HG03520 (cell line): ENCODE data around the gene KIF2C.

Experiments used
- ATAC-seq: cut with Tn5 transposase; IDR thresholded peaks from one replicate; pipeline ENCODE4 v1.9.1; 2021; ENCODE audit warnings: mild to moderate bottlenecking, moderate library complexity; ENCODE audit not compliant: unreplicated experiment

Gene KIF2C

DNA sequence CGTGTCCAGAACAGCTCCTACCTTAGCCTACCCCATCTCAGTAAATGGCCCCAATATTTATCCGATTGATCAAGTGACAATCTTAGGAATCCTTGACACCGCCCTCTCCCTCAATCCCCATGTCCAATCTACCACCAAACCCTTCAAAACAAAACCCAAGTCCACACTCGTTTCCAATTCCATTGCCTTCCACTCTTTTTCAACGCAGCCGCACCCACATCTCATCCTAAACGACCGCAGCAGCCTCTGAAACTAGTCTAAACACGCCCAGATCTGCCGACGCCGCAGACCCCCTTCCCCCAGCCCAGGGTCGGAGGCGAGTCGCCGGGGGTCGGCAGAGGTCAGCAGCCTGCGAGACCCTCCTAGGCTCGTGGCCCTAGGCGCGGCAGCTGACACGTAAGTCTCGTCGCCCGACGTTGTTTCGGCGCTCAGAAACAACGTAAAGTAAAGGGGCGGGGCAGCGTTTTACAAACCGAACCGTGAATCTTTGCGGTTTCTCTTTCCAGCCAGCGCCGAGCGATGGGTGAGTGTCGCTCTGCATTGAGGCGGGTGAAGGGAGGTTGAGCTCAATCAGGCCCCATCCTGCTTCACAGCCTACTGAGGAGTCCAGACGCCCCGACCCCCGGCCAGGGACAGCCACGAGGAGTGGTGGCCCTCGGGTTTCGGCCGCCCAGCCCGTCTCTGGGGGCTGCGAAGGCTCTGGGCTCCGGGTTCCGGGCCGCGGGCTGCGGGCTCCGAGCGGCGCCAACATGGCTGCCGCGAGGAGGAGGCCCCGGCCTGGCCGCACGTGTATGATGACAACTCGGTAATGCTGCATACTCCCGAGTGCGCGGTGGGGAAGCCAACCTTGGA, 35.7 kb downstream of the KIF2C start, which contains the start of gene RPS8:
Gene RPS8, plus strand, starts transcription at position 463 of the 852 bp plus-strand sequence. Its CDS starts 57 bp downstream, at position 520.
- peak; percentile 57 for ATAC-seq

- ATAC-seq: no peak
Observed at GRCh38 chr1:44775930-44776729, 36.5 kb downstream of the KIF2C start.

- ATAC-seq: no peak
Observed at GRCh38 chr1:44776730-44777068, 37.1 kb downstream of the KIF2C start.

DNA sequence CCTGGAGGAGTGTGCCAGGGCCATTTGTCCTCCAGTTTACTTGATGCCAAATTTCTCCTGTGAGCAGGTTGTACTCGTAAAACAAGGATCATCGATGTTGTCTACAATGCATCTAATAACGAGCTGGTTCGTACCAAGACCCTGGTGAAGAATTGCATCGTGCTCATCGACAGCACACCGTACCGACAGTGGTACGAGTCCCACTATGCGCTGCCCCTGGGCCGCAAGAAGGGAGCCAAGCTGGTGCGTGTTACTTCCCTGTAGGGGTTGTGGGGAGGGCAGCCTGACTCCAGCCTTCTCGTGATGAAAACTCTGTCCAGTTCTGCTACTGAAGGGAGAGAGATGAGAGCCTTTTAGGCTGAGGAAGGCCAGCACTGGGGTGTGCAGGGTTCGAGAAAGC, 37.9 kb downstream of the KIF2C start:
- ATAC-seq: no peak

GRCh38 chr1:44777969-44778635, 38.5 kb downstream of the KIF2C start:
- no peak for ATAC-seq

DNA sequence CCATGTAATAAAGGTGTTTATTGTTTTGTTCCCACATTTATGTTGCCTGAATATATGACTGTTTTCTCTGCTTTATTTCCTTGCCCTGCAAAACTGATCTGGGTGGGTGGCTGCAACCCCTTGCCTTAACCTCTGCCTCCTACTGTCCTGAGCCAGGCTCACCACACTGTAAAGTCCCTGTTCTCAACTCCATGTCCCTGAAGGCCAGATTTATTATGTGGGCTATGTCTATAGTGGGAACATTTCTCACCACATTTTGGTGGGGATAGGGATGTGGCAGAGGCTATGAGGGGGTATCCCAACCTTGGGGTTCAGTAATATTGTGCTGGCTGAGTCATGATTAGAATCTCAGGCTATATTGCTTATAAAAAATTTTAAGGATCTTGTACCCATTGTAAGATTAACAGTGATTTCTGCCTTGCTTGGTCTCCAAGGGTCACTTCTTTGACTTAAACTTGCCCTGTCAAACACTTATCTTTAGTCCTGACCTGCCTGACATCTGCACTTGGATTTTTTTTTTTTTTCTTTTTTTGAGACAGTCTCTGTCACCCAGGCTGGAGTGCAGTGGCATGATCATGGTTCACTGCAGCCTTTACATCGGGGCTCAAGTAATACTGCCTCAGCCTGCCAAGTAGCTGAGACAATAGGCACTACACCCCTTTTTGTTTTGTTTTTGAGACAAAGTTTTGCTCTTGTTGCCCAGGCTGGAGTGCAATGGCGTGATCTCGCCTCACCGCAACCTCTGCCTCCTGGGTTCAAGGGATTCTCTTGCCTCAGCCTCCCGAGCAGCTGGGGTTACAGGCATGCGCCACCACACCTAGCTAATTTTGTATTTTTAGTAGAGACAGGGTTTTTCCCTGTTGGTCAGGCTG, 39.3 kb downstream of the KIF2C start:
- no peak for ATAC-seq

GRCh38 chr1:44780583-44781121, 41.0 kb downstream of the KIF2C start:
- no peak for ATAC-seq

GRCh38 chr1:44783697-44784093, 44.1 kb downstream of the KIF2C start:
- no peak for ATAC-seq

DNA sequence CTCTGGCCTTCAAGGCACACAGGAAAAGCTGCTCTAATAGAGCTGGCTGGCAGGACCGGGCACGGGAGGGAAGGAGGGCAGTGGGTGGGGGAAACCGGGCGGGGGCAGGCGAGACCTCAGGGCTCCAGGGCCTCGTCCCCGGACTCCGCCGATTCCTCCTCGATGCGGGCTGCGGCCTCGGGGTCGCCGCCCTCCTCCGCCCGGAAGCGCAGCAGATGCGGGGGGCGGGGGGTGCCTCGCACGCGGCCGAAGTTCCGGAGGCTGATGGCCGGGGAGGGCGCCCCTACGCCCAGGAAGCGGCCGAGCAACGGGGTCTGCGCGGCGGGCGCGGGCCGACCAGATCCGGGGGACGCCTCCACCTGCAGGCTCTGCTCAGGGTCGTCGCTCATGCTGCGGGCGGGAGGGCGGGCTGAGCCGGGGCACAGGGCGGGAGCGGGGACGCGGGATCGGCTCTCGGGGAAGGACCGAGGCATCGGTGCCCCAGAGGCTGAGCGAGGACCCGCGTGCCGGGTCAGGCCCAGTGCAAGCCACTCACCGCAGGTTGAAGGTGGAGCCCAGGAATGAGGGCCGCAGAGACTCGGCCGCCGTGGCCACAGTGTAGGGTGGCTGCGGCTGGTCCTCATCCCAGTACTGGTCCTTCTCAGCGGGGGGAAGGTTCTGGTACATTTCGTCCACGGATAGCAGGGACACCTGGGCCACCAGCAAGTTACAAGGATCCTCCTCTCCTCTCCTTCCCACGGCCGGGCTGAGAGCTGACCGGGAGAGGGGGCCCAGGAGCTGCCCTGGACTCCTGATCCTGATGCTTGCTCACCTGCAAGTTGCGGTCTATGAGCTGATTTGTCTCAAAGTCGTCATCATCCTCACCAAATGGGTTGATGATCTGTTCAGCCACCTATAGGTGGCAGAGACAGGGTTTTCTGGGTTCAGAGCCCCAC, 44.7 kb downstream of the KIF2C start:
- ATAC-seq: no peak

- ATAC-seq: no peak
Observed at GRCh38 chr1:44785029-44785380, 45.4 kb downstream of the KIF2C start.

DNA sequence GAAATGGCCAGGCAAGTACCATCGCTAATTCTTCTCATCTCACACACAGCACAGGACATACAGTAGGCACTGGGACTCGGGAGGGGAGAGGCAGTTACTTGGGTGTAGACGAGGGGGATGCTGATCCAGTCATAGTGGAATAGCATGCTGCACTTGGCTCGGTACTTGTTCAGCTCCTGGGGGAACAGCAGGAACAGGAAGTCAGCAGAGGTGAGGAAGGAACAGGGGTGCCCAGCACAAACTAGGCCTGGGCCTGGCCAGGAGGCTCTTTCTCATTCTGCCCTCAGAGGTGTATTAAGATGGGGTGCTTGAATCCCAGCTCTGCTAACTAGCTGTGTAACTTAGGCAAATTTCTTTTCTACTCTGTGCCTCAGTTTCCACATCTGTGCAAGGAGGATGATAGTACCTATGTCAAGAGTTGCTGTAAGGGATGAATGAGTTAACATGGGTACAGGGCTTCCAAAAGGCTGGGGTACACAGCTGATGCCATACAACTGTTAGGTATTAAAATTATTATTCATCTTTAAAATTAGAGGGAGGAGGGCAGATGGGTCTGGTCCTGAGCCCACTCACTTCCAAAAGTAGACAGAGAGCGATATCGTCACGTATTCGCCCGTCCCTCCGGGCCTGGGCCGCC, 46.0 kb downstream of the KIF2C start:
- ATAC-seq: no peak

DNA sequence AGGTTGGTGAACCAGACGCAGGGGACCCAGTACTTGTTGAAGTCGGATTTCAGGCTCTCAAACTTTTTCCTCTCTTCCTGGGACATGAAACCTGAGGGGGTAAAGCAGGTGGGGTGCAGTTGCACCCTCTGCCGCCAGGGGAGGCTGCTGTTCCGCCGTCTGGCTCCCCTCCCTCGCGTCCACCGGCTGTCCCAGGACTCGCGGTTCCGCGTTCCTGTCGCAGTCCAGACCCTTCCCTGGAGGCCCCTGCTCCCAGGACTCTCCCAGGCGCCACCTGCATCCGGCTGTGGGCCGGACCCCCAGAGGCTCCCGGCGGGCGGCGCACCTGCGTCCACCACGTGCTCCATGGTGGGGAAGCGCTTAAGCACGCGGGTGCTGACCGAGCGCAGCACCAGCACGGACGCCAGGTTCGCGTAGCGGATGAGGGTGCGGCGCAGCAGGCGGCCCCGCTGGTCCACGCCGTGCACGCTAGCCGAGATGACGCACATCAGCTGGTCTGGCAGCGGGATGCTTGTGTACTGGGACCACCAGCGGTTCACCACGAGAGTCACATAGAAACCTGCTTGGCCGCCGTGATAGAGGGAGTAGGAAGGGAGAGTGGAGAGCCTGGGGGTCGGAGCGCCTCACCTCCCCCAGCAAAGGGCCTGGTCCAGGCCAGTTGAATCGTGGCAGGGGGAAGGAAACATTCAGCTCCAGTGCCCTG, 46.7 kb downstream of the KIF2C start:
- no peak for ATAC-seq

- ATAC-seq: no peak
Observed at GRCh38 chr1:44786841-44787426, 47.3 kb downstream of the KIF2C start.

GRCh38 chr1:44787506-44787905, 47.9 kb downstream of the KIF2C start:
- no peak for ATAC-seq

DNA sequence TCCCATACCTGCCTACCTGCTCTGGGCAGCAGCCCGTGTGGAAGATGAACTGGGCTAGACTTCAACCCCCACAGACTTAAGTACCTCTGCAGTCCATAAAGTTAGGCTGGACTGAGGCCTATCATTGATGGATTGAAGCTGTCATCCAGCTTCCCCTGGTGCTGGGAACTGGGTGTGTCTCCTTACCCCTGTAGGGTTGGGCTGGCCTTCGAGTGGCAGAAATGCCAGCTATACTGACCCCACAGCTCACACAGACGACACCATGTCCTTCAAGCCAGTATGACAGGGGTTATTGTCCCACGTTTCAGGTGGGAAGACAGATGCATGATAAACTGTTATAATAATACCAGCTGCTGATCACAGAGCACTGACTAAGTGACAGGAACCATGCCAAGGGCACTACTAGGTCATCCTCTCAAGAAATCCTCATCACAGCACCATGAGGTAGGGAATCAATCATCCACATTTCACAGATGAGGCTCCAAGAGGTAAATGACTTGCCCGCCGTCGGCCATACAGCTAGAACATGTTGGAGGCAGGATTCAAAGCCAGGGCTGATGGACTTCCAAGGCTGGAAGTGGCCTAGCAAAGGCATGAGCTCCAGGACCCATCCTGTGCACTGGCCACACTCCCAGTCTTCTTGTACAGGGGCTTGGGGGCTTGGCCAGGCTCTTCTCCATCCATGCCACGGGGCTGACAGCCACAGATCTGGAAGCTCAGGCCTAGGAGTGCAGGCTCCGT, 48.7 kb downstream of the KIF2C start, which contains the start of gene BEST4:
Gene BEST4, minus strand, starts transcription at position 51 of the 741 bp plus-strand sequence. CDS start 465 bp downstream, outside the sequence.
- no peak for ATAC-seq

GRCh38 chr1:44790968-44791801, 51.5 kb downstream of the KIF2C start:
- ATAC-seq: no peak
